ENCODE data around the gene ETF1. TPM values are rescaled to one million over a fixed set of nuclear protein-coding genes. Genes with fewer than 3 reads are reported as not detected.

The ETF1 gene
- total and polyA plus RNA-seq, 9 of the 15 experiments (the other 6 are each of a cell fraction or from before 2014, with no cell fraction given), result 53.7 to 209 (median 164) TPM

DNA sequence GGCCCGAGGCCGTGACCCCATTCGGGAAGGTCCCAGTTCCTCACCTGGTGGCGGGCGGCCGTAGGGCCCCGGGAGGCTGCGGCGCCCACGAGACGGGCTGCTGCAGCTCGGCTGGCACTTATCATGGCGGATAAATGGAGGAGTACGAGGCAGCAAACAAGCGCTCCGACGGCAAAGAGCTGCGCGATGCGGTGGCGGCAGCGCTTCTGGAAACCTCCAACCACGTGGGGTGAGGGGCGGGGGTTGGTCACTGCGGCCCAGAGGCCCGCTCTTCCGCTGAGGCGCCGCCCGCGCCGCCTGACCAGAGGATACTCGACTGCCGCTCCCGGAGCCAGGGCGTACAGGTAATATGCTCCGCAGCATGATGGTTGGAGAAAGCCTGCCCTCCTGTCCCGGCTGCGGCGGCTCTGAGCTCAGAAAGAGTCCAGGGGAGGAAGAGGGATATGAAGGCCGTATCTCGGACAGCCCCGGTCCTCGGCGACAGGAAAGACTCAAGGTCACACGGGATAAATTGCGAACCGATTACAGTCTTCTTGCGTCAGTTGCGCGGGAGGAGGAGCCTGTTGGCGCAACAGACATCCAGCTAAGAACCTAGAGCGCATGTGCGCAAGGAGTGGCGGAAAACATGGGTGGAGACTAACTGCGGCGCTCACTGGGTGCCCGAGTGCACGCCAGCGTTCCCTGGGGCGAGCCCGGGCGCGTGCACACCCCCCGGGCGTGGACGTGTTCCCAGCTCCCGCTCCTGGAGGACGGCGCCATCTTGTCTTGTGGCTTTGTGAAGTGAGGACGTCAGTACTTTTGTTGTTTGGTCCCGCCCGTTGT, 32.4 kb upstream of the ETF1 start, which contains the start of gene HSPA9 (continued):
- TF ChIP-seq MBD2 (IDR thresholded peaks at IDR 0.05; ENCODE audit: borderline replicate concordance, low read depth) (peak; percentile 45; the same call in 1 of the 2 replicates), SUPT5H (IDR thresholded peaks at IDR 0.05) (peak; percentile 93), ELK1 (CRISPR knock-in tag; IDR thresholded peaks at IDR 0.05) (no peak), ZNF584 (CRISPR knock-in tag; IDR thresholded peaks at IDR 0.05; ENCODE audit: low read depth) (peak; percentile 96; the same call in 1 of the 2 replicates), CBX1 (IDR thresholded peaks at IDR 0.05; ENCODE audit: low read depth) (peak; percentile 72), GABPB1 (CRISPR knock-in tag; IDR thresholded peaks at IDR 0.05) (peak; percentile 81), ZFX (CRISPR knock-in tag; IDR thresholded peaks at IDR 0.05) (peak; percentile 97), KDM2B (CRISPR knock-in tag; IDR thresholded peaks at IDR 0.05) (no peak)
- TF ChIP-seq, protein P1, sequence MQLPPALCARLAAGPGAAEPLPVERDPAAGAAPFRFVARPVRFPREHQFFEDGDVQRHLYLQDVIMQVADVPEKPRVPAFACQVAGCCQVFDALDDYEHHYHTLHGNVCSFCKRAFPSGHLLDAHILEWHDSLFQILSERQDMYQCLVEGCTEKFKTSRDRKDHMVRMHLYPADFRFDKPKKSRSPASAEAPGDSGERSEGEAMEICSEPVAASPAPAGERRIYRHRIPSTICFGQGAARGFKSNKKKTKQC (CRISPR knock-in tag; IDR thresholded peaks at IDR 0.05), result peak; percentile 97
- TF ChIP-seq, protein P2, sequence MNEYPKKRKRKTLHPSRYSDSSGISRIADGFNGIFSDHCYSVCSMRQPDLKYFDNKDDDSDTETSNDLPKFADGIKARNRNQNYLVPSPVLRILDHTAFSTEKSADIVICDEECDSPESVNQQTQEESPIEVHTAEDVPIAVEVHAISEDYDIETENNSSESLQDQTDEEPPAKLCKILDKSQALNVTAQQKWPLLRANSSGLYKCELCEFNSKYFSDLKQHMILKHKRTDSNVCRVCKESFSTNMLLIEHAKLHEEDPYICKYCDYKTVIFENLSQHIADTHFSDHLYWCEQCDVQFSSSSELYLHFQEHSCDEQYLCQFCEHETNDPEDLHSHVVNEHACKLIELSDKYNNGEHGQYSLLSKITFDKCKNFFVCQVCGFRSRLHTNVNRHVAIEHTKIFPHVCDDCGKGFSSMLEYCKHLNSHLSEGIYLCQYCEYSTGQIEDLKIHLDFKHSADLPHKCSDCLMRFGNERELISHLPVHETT (CRISPR knock-in tag; conservative IDR thresholded peaks at IDR 0.05 in 1 of 2, IDR thresholded peaks at IDR 0.05 in 1 of 2), result peak in 1 of 2 experiments; percentile 95; a peak in 1 of 4 replicates
